ENCODE results near the gene SLC1A7. TPM values are rescaled to one million over a fixed set of nuclear protein-coding genes. Genes with fewer than 3 reads are reported as not detected.

SLC1A7 gene
- total and polyA plus RNA-seq, 4 donors = 0.16 to 1.4 (median 0.25) TPM; not detected in 1

- Histone ChIP-seq H3K36me3 (ENCODE audit: control insufficient read depth in 1 of 2, insufficient read depth in 2 of 2, low read length in 1 of 2) (no peaks in the 10 kb centered on the region), H3K4me1 (ENCODE audit: control insufficient read depth in 1 of 2, insufficient read depth in 2 of 2, low read length in 2 of 2) (no peaks in the 10 kb centered on the region), H3K27ac (ENCODE audit: low read depth in 1 of 2, low read length in 2 of 2) (no peak overlapping the region), H3K4me3 (ENCODE audit: low read length in 2 of 2) (no peak overlapping the region), H3K9me3 (ENCODE audit: control insufficient read depth, low read length) (no peaks in the 10 kb centered on the region), H3K27me3 (ENCODE audit: control insufficient read depth in 1 of 2, insufficient read depth in 2 of 2, low read length in 1 of 2) (no peaks in the 10 kb centered on the region)
- whole genome bisulfite sequencing, 2 donors = 94% methylated on average over 9 of the region's 9 CpGs
- no peak for ATAC-seq (ENCODE audit: low FRiP score)
- intact Hi-C loops (cut with DNase I) = no loop called here
- no peak for DNase-seq
Observed at GRCh38 chr1:53117836-53118235, 24.6 kb downstream of the SLC1A7 start.

- no peak for ATAC-seq (ENCODE audit: low FRiP score)
- no peak for DNase-seq
- intact Hi-C loops (cut with DNase I) = no loop called here
- no peak overlapping the region for H3K27ac ChIP-seq (ENCODE audit: low read depth in 1 of 2, low read length in 2 of 2)
- WGBS, 2 donors = 93 to 94% methylated on average over 11 of the region's 11 CpGs
- no peaks in the 10 kb centered on the region for H3K4me1 ChIP-seq (ENCODE audit: control insufficient read depth in 1 of 2, insufficient read depth in 2 of 2, low read length in 2 of 2)
- no peaks in the 10 kb centered on the region for H3K36me3 ChIP-seq (ENCODE audit: control insufficient read depth in 1 of 2, insufficient read depth in 2 of 2, low read length in 1 of 2)
- H3K9me3 ChIP-seq (ENCODE audit: control insufficient read depth, low read length) = no peaks in the 10 kb centered on the region
- H3K27me3 ChIP-seq (ENCODE audit: control insufficient read depth in 1 of 2, insufficient read depth in 2 of 2, low read length in 1 of 2) = no peaks in the 10 kb centered on the region
- H3K4me3 ChIP-seq (ENCODE audit: low read length in 2 of 2) = no peak overlapping the region
Observed at GRCh38 chr1:53116933-53117600, 25.4 kb downstream of the SLC1A7 start.

DNA sequence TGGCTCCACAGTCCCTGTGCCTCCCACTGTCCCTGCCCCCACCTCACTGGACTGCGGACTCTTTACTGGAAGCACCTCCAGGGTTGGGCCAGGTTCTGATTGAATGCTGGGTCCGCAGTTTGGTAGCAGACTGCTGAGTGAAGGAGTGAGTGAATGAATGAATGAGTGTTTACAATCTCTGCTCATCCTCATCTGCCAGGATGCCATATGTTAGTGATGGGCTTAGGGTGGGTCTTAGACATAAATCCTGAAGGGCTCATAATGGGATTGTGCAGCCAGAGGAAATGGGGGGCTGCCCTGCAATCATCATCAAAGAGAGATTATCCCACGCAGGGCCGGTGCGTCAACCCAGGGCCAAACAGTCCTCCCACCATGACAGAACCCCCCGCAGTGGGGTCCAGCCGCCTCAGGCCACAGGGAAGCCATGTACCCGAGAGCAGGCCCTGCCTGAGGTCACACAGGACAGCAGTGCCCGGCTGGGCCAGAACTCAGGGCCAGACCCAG, 26.1 kb downstream of the SLC1A7 start:
- Histone ChIP-seq H3K27ac (ENCODE audit: low read depth in 1 of 2, low read length in 2 of 2) (no peak overlapping the region), H3K4me1 (ENCODE audit: control insufficient read depth in 1 of 2, insufficient read depth in 2 of 2, low read length in 2 of 2) (no peaks in the 10 kb centered on the region), H3K4me3 (ENCODE audit: low read length in 2 of 2) (no peak overlapping the region), H3K36me3 (ENCODE audit: control insufficient read depth in 1 of 2, insufficient read depth in 2 of 2, low read length in 1 of 2) (no peaks in the 10 kb centered on the region), H3K9me3 (ENCODE audit: control insufficient read depth, low read length) (peaks cover under 1% of the 10 kb centered on the region), H3K27me3 (ENCODE audit: control insufficient read depth in 1 of 2, insufficient read depth in 2 of 2, low read length in 1 of 2) (no peaks in the 10 kb centered on the region)
- WGBS, 2 donors = 79 to 80% methylated on average over 9 of the region's 9 CpGs
- DNase-seq (no peak), ATAC-seq (ENCODE audit: low FRiP score) (no peak)
- intact Hi-C loops (cut with DNase I) = no loop called here

- H3K27me3 ChIP-seq (ENCODE audit: control insufficient read depth in 1 of 2, insufficient read depth in 2 of 2, low read length in 1 of 2) = no peaks in the 10 kb centered on the region
- ATAC-seq (ENCODE audit: low FRiP score) (no peak), DNase-seq (no peak)
- no peak overlapping the region for H3K4me3 ChIP-seq (ENCODE audit: low read length in 2 of 2)
- intact Hi-C loops (cut with DNase I) = no loop called here
- H3K9me3 ChIP-seq (ENCODE audit: control insufficient read depth, low read length) = peaks cover 3% of the 10 kb centered on the region
- no peaks in the 10 kb centered on the region for H3K36me3 ChIP-seq (ENCODE audit: control insufficient read depth in 1 of 2, insufficient read depth in 2 of 2, low read length in 1 of 2)
- H3K27ac ChIP-seq (ENCODE audit: low read depth in 1 of 2, low read length in 2 of 2) = no peak overlapping the region
- WGBS, 2 donors = 64 to 70% methylated on average over 20 of the region's 20 CpGs
- H3K4me1 ChIP-seq (ENCODE audit: control insufficient read depth in 1 of 2, insufficient read depth in 2 of 2, low read length in 2 of 2) = no peaks in the 10 kb centered on the region
Observed at GRCh38 chr1:53115403-53116306, 26.8 kb downstream of the SLC1A7 start.

DNA sequence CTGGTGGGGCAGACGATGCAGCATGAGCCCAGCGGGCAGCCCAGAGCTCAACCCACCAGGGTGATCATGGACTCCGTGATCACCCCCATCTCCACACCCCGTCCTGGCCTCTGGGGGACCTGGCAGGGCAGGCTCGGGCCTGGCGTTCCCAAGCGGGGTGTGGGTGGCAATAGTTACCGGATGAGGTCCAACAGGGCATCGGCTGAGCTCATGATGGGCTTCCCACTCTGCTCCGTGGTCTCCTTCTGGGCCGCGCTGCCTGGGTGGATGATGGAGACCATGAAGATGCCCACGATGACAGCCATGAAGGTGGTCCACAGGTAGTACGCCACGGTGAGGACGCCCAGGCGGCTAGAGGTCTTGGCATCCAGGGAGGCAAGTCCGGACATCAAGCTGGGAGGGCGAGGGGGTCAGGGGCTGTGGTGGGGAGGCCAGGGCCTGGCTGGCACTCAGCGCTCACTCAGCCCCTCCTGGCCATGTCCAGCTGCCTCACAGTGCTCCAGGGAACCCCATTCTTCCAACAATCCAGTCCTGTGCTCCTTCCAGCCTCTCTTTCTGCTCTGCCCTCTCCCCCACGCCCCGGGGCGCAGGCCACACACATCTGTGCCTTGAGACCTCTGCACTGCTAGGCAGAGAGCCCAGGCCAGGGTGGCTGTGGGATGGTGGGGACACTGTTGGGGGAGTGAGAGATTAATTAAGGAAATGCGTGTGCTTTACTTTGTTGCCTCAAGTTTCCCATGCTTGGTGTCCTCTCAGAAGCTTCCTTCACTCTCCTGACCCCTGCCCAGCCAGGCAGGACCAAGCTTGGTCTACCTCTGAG, 27.6 kb downstream of the SLC1A7 start:
- no peak for DNase-seq
- no peak for ATAC-seq (ENCODE audit: low FRiP score)
- Histone ChIP-seq H3K27me3 (ENCODE audit: control insufficient read depth in 1 of 2, insufficient read depth in 2 of 2, low read length in 1 of 2) (no peaks in the 10 kb centered on the region), H3K9me3 (ENCODE audit: control insufficient read depth, low read length) (peaks cover 3% of the 10 kb centered on the region), H3K4me1 (ENCODE audit: control insufficient read depth in 1 of 2, insufficient read depth in 2 of 2, low read length in 2 of 2) (no peaks in the 10 kb centered on the region), H3K27ac (ENCODE audit: low read depth in 1 of 2, low read length in 2 of 2) (no peak overlapping the region), H3K36me3 (ENCODE audit: control insufficient read depth in 1 of 2, insufficient read depth in 2 of 2, low read length in 1 of 2) (no peaks in the 10 kb centered on the region), H3K4me3 (ENCODE audit: low read length in 2 of 2) (no peak overlapping the region)
- 96 to 98% methylated on average over 21 to 24 of the region's 24 CpGs for WGBS, 2 donors
- intact Hi-C loops (cut with DNase I) = no loop called here

DNA sequence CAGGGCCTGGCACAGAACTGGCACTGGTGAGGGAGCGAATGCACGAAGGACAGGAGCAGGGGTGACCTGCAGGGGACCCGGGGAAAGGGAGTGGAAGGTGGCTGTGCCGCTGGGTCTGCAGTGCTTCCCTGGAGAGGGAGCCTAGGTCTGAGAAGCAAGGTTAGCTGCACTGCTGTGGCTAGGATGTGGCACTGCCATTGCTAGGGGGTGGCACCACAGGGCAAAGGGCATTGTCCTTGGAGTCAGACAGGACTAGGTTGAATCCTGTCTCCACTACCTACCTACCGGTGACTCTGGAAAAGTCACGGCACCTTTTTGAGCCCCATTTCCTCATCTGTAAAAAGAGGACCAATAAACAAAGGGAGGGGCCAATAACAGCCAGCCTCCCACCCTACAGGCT, 28.3 kb downstream of the SLC1A7 start:
- DNase-seq = no peak
- WGBS, 2 donors = 89 to 94% methylated on average over 6 of the region's 6 CpGs
- intact Hi-C loops (cut with DNase I) = no loop called here
- Histone ChIP-seq H3K27ac (ENCODE audit: low read depth in 1 of 2, low read length in 2 of 2) (no peak overlapping the region), H3K36me3 (ENCODE audit: control insufficient read depth in 1 of 2, insufficient read depth in 2 of 2, low read length in 1 of 2) (no peaks in the 10 kb centered on the region), H3K4me1 (ENCODE audit: control insufficient read depth in 1 of 2, insufficient read depth in 2 of 2, low read length in 2 of 2) (no peaks in the 10 kb centered on the region), H3K4me3 (ENCODE audit: low read length in 2 of 2) (no peak overlapping the region), H3K27me3 (ENCODE audit: control insufficient read depth in 1 of 2, insufficient read depth in 2 of 2, low read length in 1 of 2) (no peaks in the 10 kb centered on the region), H3K9me3 (ENCODE audit: control insufficient read depth, low read length) (peaks cover 3% of the 10 kb centered on the region)
- no peak for ATAC-seq (ENCODE audit: low FRiP score)

DNA sequence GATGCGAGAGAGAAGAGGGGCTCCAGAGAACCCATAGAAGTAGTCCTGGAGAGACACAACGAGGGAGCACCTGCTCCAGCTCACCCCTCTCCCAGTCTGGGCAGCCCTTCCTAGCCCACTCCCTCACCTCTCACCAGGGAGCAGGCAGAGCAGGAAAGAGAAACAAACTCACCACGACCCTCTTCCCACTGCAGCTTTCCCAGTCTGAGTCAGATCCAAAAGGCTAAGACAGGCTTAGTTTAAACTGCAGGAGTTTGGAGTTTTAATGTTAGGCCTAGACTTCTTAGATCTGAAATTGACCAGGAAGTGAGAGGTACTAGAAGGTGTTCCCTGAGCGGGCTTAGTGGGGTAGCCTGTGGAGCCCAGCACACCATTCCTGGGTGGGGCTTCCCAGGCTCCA, 29.6 kb downstream of the SLC1A7 start:
- Histone ChIP-seq H3K4me3 (ENCODE audit: low read length in 2 of 2) (no peak overlapping the region), H3K36me3 (ENCODE audit: control insufficient read depth in 1 of 2, insufficient read depth in 2 of 2, low read length in 1 of 2) (no peaks in the 10 kb centered on the region), H3K27me3 (ENCODE audit: control insufficient read depth in 1 of 2, insufficient read depth in 2 of 2, low read length in 1 of 2) (no peaks in the 10 kb centered on the region), H3K9me3 (ENCODE audit: control insufficient read depth, low read length) (peaks cover 3% of the 10 kb centered on the region), H3K4me1 (ENCODE audit: control insufficient read depth in 1 of 2, insufficient read depth in 2 of 2, low read length in 2 of 2) (no peaks in the 10 kb centered on the region), H3K27ac (ENCODE audit: low read depth in 1 of 2, low read length in 2 of 2) (peak overlapping the region in 1 of 2 donors; percentile 29)
- ATAC-seq (ENCODE audit: low FRiP score) (no peak), DNase-seq (no peak)
- WGBS, 2 donors = 60 to 73% methylated on average over 4 of the region's 4 CpGs
- intact Hi-C loops (cut with DNase I) = no loop called here

DNA sequence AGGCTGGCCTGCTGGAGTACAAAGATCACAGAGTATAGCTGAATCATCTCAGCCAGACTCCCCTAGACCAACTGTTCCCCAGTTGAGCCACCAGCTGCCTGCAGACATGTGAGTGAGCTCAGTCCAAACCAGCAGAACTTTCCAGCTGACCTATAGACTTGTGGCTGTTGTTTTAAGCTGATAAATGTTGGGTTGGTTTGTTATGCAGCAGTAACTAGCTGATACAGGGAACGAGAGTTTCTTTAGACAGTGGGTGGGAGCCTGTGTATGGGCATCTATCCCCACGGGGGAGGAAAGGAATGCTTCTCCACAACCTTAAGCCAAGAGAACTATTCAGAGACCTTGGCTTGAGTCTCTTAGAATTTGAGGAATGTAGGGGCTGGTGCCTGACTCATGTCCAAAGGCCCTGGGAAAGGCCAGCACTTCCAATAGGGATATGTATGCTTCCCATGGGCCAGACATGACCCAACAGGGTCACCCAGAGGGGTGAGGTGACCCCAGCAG, 30.1 kb downstream of the SLC1A7 start:
- H3K36me3 ChIP-seq (ENCODE audit: control insufficient read depth in 1 of 2, insufficient read depth in 2 of 2, low read length in 1 of 2) = no peaks in the 10 kb centered on the region
- DNase-seq (no peak), ATAC-seq (ENCODE audit: low FRiP score) (peak; percentile 23)
- H3K27ac ChIP-seq (ENCODE audit: low read depth in 1 of 2, low read length in 2 of 2) = peak overlapping the region in 1 of 2 donors; percentile 29
- no peaks in the 10 kb centered on the region for H3K4me1 ChIP-seq (ENCODE audit: control insufficient read depth in 1 of 2, insufficient read depth in 2 of 2, low read length in 2 of 2)
- 0 to 3% methylated on average over 2 of the region's 2 CpGs for WGBS, 2 donors
- intact Hi-C loops (cut with DNase I) = no loop called here
- peaks cover 3% of the 10 kb centered on the region for H3K9me3 ChIP-seq (ENCODE audit: control insufficient read depth, low read length)
- no peak overlapping the region for H3K4me3 ChIP-seq (ENCODE audit: low read length in 2 of 2)
- H3K27me3 ChIP-seq (ENCODE audit: control insufficient read depth in 1 of 2, insufficient read depth in 2 of 2, low read length in 1 of 2) = no peaks in the 10 kb centered on the region

All from aorta (tissue), 5 donors.